ENCODE data around the gene THAP12. TPM values are rescaled to one million over a fixed set of nuclear protein-coding genes. Genes with fewer than 3 reads are reported as not detected.

The THAP12 gene
- total and polyA plus RNA-seq, 2 of the 13 experiments (the other 11 are each of a cell fraction or from before 2014, with no cell fraction given) = 18.8 to 51.3 TPM

DNA sequence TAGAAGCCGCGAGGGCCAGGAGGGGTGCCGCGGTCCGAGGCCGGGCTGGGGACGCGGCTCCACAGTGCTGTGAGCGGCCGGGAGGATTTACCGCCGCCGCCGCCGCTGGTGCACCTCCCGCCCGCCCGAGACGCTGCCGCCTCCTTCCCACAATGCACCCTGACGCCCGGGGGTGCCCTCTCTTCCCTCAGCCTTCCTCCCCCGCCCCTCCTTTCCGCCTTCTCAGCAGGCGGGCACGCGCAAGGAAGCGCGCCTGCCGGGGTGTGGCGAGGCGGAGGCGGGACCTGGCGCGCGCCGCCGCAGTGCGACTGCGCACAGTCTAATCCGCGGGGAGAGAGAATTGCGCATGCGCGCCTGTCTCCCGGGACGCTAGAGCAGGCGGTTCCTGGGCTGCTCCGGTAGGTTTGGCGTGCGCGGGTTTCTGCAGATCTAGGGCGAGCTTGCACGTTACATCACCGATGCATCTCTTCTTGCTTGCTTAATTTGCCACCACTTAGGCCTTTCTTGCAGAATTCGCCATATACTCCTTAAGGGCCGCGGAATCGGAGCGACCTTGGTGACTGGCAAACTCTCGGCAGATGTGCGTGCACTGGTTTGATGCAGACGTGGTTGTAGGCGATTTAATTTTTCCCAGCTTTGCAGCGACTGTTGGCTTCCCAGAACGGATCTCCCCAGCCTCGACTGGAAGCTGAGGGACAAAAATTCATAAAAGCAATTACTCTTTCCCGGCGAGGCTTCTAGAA is at the start of gene THAP12, which contains the start of gene GVQW3 (continued):
- TF ChIP-seq, protein P1, sequence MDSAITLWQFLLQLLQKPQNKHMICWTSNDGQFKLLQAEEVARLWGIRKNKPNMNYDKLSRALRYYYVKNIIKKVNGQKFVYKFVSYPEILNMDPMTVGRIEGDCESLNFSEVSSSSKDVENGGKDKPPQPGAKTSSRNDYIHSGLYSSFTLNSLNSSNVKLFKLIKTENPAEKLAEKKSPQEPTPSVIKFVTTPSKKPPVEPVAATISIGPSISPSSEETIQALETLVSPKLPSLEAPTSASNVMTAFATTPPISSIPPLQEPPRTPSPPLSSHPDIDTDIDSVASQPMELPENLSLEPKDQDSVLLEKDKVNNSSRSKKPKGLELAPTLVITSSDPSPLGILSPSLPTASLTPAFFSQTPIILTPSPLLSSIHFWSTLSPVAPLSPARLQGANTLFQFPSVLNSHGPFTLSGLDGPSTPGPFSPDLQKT (CRISPR knock-in tag; IDR thresholded peaks at IDR 0.05; ENCODE audit: borderline replicate concordance) = no peak
- TF ChIP-seq ZFX (CRISPR knock-in tag; IDR thresholded peaks at IDR 0.05; ENCODE audit: low read depth) (peak; percentile 67), ZNF34 (CRISPR knock-in tag; IDR thresholded peaks at IDR 0.05; ENCODE audit: borderline replicate concordance) (no peak), MED13 (CRISPR knock-in tag; IDR thresholded peaks at IDR 0.05) (0 out of 2 replicates have a peak, but pooled peaks have one; percentile 46), ZNF207 (IDR thresholded peaks at IDR 0.05; ENCODE audit: borderline replicate concordance) (no peak), CBX2 (IDR thresholded peaks at IDR 0.05; ENCODE audit: low read depth, low read length) (no peak), CBX2 (CRISPR knock-in tag; IDR thresholded peaks at IDR 0.05; ENCODE audit: low read depth) (no peak), ZNF768 (CRISPR knock-in tag; IDR thresholded peaks at IDR 0.05) (no peak), ZNF138 (CRISPR knock-in tag; IDR thresholded peaks at IDR 0.05; ENCODE audit: low read depth) (no peak), ZNF260 (CRISPR knock-in tag; IDR thresholded peaks at IDR 0.05; ENCODE audit: borderline replicate concordance, low read depth) (no peak), ZBTB2 (CRISPR knock-in tag; IDR thresholded peaks at IDR 0.05; ENCODE audit: low read depth) (peak; percentile 75), ATM (IDR thresholded peaks at IDR 0.05; ENCODE audit: borderline replicate concordance) (no peak), NFE2 (CRISPR knock-in tag; IDR thresholded peaks at IDR 0.05) (no peak), RFXANK (CRISPR knock-in tag; IDR thresholded peaks at IDR 0.05) (no peak), CHCHD3 (CRISPR knock-in tag; IDR thresholded peaks at IDR 0.05) (no peak), ZNF7 (CRISPR knock-in tag; IDR thresholded peaks at IDR 0.05) (peak; percentile 69), MAF1 (CRISPR knock-in tag; IDR thresholded peaks at IDR 0.05; ENCODE audit: borderline replicate concordance) (peak; percentile 59; the same call in 1 of the 2 replicates), RBFOX2 (IDR thresholded peaks at IDR 0.05; ENCODE audit: low read depth, low read length) (peak; percentile 81)
- TF ChIP-seq, protein P2, sequence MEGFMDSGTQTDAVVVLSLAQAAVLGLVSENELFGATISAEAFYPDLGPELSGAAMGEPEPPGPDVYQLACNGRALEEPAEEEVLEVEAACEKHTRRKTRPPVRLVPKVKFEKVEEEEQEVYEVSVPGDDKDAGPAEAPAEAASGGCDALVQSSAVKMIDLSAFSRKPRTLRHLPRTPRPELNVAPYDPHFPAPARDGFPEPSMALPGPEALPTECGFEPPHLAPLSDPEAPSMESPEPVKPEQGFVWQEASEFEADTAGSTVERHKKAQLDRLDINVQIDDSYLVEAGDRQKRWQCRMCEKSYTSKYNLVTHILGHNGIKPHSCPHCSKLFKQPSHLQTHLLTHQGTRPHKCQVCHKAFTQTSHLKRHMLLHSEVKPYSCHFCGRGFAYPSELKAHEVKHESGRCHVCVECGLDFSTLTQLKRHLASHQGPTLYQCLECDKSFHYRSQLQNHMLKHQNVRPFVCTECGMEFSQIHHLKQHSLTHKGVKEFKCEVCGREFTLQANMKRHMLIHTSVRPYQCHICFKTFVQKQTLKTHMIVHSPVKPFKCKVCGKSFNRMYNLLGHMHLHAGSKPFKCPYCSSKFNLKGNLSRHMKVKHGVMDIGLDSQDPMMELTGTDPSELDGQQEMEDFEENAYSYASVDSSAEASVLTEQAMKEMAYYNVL (CRISPR knock-in tag; IDR thresholded peaks at IDR 0.05; ENCODE audit: borderline replicate concordance) = no peak
- TF ChIP-seq, protein P3, sequence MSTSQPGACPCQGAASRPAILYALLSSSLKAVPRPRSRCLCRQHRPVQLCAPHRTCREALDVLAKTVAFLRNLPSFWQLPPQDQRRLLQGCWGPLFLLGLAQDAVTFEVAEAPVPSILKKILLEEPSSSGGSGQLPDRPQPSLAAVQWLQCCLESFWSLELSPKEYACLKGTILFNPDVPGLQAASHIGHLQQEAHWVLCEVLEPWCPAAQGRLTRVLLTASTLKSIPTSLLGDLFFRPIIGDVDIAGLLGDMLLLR (CRISPR knock-in tag; IDR thresholded peaks at IDR 0.05) = peak; percentile 54; the same call in 1 of the 2 replicates
- TF ChIP-seq, protein P4, sequence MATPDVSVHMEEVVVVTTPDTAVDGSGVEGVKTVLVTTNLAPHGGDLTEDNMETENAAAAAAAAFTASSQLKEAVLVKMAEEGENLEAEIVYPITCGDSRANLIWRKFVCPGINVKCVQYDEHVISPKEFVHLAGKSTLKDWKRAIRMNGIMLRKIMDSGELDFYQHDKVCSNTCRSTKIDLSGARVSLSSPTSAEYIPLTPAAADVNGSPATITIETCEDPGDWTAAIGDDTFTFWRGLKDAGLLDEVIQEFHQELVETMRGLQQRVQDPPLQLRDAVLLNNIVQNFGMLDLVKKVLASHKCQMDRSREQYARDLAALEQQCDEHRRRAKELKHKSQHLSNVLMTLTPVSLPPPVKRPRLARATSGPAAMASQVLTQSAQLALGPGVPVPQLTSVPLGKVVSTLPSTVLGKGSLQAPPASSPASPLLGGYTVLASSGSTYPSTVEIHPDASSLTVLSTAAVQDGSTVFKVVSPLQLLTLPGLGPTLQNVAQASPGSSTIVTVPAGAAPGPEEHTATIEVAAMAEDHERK (CRISPR knock-in tag; IDR thresholded peaks at IDR 0.05; ENCODE audit: low read depth) = no peak

All from HepG2 (cell line).